HG03039 (cell line): Measurements from ENCODE around the gene CKB.

Source experiments
- ATAC-seq: cut with Tn5 transposase; IDR thresholded peaks from one replicate; pipeline ENCODE4 v1.9.1; 2021; ENCODE audit warnings: mild to moderate bottlenecking, moderate library complexity; ENCODE audit not compliant: unreplicated experiment

Gene CKB

GRCh38 chr14:103522649-103523574 is at the start of gene CKB:
TSS of gene CKB (minus strand) at chr14:103522830. CDS start at chr14:103522493, 337 bp downstream.
- no peak for ATAC-seq

GRCh38 chr14:103569408-103569807 is 46.8 kb upstream of the CKB start:
- no peak for ATAC-seq

GRCh38 chr14:103568952-103569351 is 46.3 kb upstream of the CKB start:
- ATAC-seq: no peak

GRCh38 chr14:103563844-103564505 is 41.3 kb upstream of the CKB start:
- no peak for ATAC-seq

- ATAC-seq: no peak
Observed at GRCh38 chr14:103563226-103563620, 40.6 kb upstream of the CKB start.

- ATAC-seq: peak; percentile 65
Observed at GRCh38 chr14:103562429-103563225, 40.0 kb upstream of the CKB start, which contains the start of the genes BAG5 and COA8. TSS of gene BAG5 (minus strand) at chr14:103562657. CDS start at chr14:103561164, 1,493 bp downstream. TSS of gene COA8 (plus strand) at chr14:103562960. CDS start at chr14:103563002, 42 bp downstream.

GRCh38 chr14:103562179-103562428 is 39.5 kb upstream of the CKB start:
- ATAC-seq: no peak

GRCh38 chr14:103561381-103562178 is 39.0 kb upstream of the CKB start:
- ATAC-seq: peak; percentile 14

GRCh38 chr14:103560691-103561090 is 38.1 kb upstream of the CKB start:
- no peak for ATAC-seq

GRCh38 chr14:103559766-103560165 is 37.1 kb upstream of the CKB start:
- ATAC-seq: no peak

GRCh38 chr14:103558071-103558882 is 35.6 kb upstream of the CKB start:
- no peak for ATAC-seq

GRCh38 chr14:103556946-103557758 is 34.5 kb upstream of the CKB start:
- ATAC-seq: no peak

GRCh38 chr14:103555559-103556337 is 33.1 kb upstream of the CKB start:
- ATAC-seq: no peak

GRCh38 chr14:103552846-103553210 is 30.2 kb upstream of the CKB start:
- ATAC-seq: no peak

- ATAC-seq: no peak
Observed at GRCh38 chr14:103552011-103552845, 29.6 kb upstream of the CKB start.

- ATAC-seq: no peak
Observed at GRCh38 chr14:103551338-103551762, 28.7 kb upstream of the CKB start.
